Osteoblast (primary cell): ENCODE results near the gene PDCD5. TPM values are rescaled to one million over a fixed set of nuclear protein-coding genes. Genes with fewer than 3 reads are reported as not detected.

Experiments
- DNase-seq: peaks from one replicate; pipeline ENCODE4 v3.0.0; 2011; ENCODE audit warnings: low spot score, mixed read lengths; ENCODE audit not compliant: insufficient read length; ENCODE audit errors: missing footprints
- H2AFZ ChIP-seq: 2 replicates; pipeline ENCODE4 v1.6.0; 2011; ENCODE audit warnings: mild to moderate bottlenecking, low read length
- H3K27ac ChIP-seq: 2 replicates; pipeline ENCODE4 v1.5.1; 2011; ENCODE audit warnings: mild to moderate bottlenecking, low read depth, low read length, moderate library complexity
- H3K27me3 ChIP-seq: 2 replicates; pipeline ENCODE4 v1.6.0; 2012; ENCODE audit warnings: mild to moderate bottlenecking, control low read depth, inconsistent platforms, low read length, moderate library complexity; ENCODE audit not compliant: insufficient read depth
- H3K36me3 ChIP-seq: 2 replicates; pipeline ENCODE4 v1.5.1; 2011; ENCODE audit warnings: mild to moderate bottlenecking, low read length, control low read depth, moderate library complexity; ENCODE audit not compliant: insufficient read depth
- H3K4me1 ChIP-seq: 2 replicates; pipeline ENCODE4 v1.5.1; 2011; ENCODE audit warnings: mild to moderate bottlenecking, low read length, control low read depth, moderate library complexity; ENCODE audit not compliant: insufficient read depth
- H3K4me2 ChIP-seq: 2 replicates; pipeline ENCODE4 v1.6.0; 2011; ENCODE audit warnings: mild to moderate bottlenecking, low read length; ENCODE audit not compliant: insufficient read depth
- H3K4me3 ChIP-seq: fragments of 200-600 bp; sonication (generic); 3 replicates; pipeline ENCODE4 v1.5.1; 2012; ENCODE audit warnings: mild to moderate bottlenecking, low read length, inconsistent platforms; ENCODE audit not compliant: insufficient read depth
- H3K79me2 ChIP-seq: 2 replicates; pipeline ENCODE4 v1.6.0; 2012; ENCODE audit warnings: mild to moderate bottlenecking, low read length, control low read depth, inconsistent platforms; ENCODE audit not compliant: insufficient read depth
- H3K9me3 ChIP-seq: 2 replicates; pipeline ENCODE4 v1.5.1; 2011; ENCODE audit warnings: low read depth, low read length, control low read depth
- H4K20me1 ChIP-seq: 2 replicates; pipeline ENCODE4 v1.6.0; 2012; ENCODE audit warnings: mild to moderate bottlenecking, low read length, control low read depth; ENCODE audit not compliant: insufficient read depth
- CTCF ChIP-seq: IDR thresholded peaks from 2 replicates; pipeline ENCODE4 v1.5.1; 2011; ENCODE audit warnings: mild to moderate bottlenecking, low read depth, low read length, moderate library complexity; ENCODE audit errors: extremely low read depth
- total RNA-seq: library from RNA; depleted of rRNA; stranded (reverse); fragments of >200 nt; gene quantifications from 2 replicates; pipeline ENCODE4 v1.2.3, GENCODE V29; 2012

The PDCD5 gene
- total RNA-seq, 1 donor, result 51.0 TPM

GRCh38 chr19:32598022-32598421 lies 17.0 kb downstream of the PDCD5 start:
- Histone ChIP-seq H3K4me2 (no peak overlapping the region), H3K27ac (no peak overlapping the region), H3K4me1 (no peaks in the 10 kb centered on the region), H3K79me2 (no peaks in the 10 kb centered on the region), H3K9me3 (no peaks in the 10 kb centered on the region), H3K36me3 (peaks cover 56% of the 10 kb centered on the region), H3K27me3 (no peaks in the 10 kb centered on the region), H4K20me1 (no peaks in the 10 kb centered on the region), H2AFZ (no peak overlapping the region), H3K4me3 (no peak overlapping the region)
- TF ChIP-seq CTCF, result no peak
- DNase-seq, result no peak

GRCh38 chr19:32599258-32599657 lies 18.3 kb downstream of the PDCD5 start:
- no peaks in the 10 kb centered on the region for H3K4me1 ChIP-seq
- no peak for TF ChIP-seq CTCF

GRCh38 chr19:32599736-32600157 lies 18.8 kb downstream of the PDCD5 start:
- Histone ChIP-seq H3K9me3 (no peaks in the 10 kb centered on the region), H3K4me3 (no peak overlapping the region), H4K20me1 (no peaks in the 10 kb centered on the region), H3K4me2 (no peak overlapping the region), H3K27me3 (no peaks in the 10 kb centered on the region), H3K36me3 (peaks cover 55% of the 10 kb centered on the region), H3K79me2 (no peaks in the 10 kb centered on the region), H3K27ac (no peak overlapping the region), H3K4me1 (no peaks in the 10 kb centered on the region), H2AFZ (no peak overlapping the region)
- peak; percentile 88 for TF ChIP-seq CTCF
- peak; percentile 85 for DNase-seq

More at GRCh38 chr19:32599258-32599657, 18.3 kb downstream of the PDCD5 start:
- H3K9me3 ChIP-seq, result no peaks in the 10 kb centered on the region
- no peak overlapping the region for H2AFZ ChIP-seq
- H3K27ac ChIP-seq, result no peak overlapping the region
- H3K4me2 ChIP-seq, result no peak overlapping the region
- DNase-seq, result no peak
- H4K20me1 ChIP-seq, result no peaks in the 10 kb centered on the region
- H3K27me3 ChIP-seq, result no peaks in the 10 kb centered on the region
- H3K79me2 ChIP-seq, result no peaks in the 10 kb centered on the region
- H3K4me3 ChIP-seq, result no peak overlapping the region
- H3K36me3 ChIP-seq, result peaks cover 57% of the 10 kb centered on the region

- H3K9me3 ChIP-seq, result no peaks in the 10 kb centered on the region
- no peaks in the 10 kb centered on the region for H3K4me1 ChIP-seq
- H3K4me3 ChIP-seq, result no peak overlapping the region
- no peak overlapping the region for H3K4me2 ChIP-seq
- no peak for TF ChIP-seq CTCF
- no peaks in the 10 kb centered on the region for H4K20me1 ChIP-seq
- H3K79me2 ChIP-seq, result no peaks in the 10 kb centered on the region
- H2AFZ ChIP-seq, result no peak overlapping the region
- no peaks in the 10 kb centered on the region for H3K27me3 ChIP-seq
- no peak overlapping the region for H3K27ac ChIP-seq
- no peak for DNase-seq
- H3K36me3 ChIP-seq, result peaks cover 42% of the 10 kb centered on the region
Measured at GRCh38 chr19:32603961-32604360, 23.0 kb downstream of the PDCD5 start.
